IMR-90 (cell line): ENCODE results near the gene CMIP. TPM values are rescaled to one million over a fixed set of nuclear protein-coding genes. Genes with fewer than 3 reads are reported as not detected.

ENCODE experiments used
- ATAC-seq: fragments of 200-7000 bp; cut with Tn5 transposase; 2 replicates; pipeline ENCODE4 v1.9.1; 2020; ENCODE audit warnings: low read depth, mild to moderate bottlenecking, moderate library complexity
- BruUV-seq: library from RNA; stranded (reverse); fragments of 400-500 nt; replicated peaks from 2 replicates; lab custom pipeline; 2021; lab: Mats Ljungman, UMichigan
- CTCF ChIA-PET: fragments of 300-600 bp; formaldehyde crosslinking; extraction: SDS; loops from one replicate; lab custom pipeline; 2021; ENCODE audit warnings: antibody characterized with exemption; lab: Yijun Ruan, JAX
- POLR2A ChIA-PET: fragments of 300-600 bp; sonication (Branson Sonifier 250); formaldehyde crosslinking; loops from one replicate; lab custom pipeline; 2022; ENCODE audit warnings: antibody characterized with exemption; ENCODE audit not compliant: unreplicated experiment; lab: Charles Lee
- DNase-seq: peaks from one replicate; pipeline ENCODE4 v3.0.0; 2013
- H2AFZ ChIP-seq: replicated peaks from 2 replicates; pipeline ENCODE3; 2013; ENCODE audit warnings: low read length, mild to moderate bottlenecking; ENCODE audit not compliant: poor library complexity
- H2AK5ac ChIP-seq: 2 replicates; pipeline ENCODE4 v1.6.1; 2013; ENCODE audit warnings: low read depth, low read length, inconsistent platforms
- H2AK9ac ChIP-seq: replicated peaks from 2 replicates; pipeline ENCODE3; 2013; ENCODE audit warnings: mild to moderate bottlenecking, low read depth, low read length, moderate library complexity; ENCODE audit not compliant: poor library complexity
- H2BK120ac ChIP-seq: 2 replicates; pipeline ENCODE4 v1.6.1; 2013; ENCODE audit warnings: low read depth, low read length, inconsistent platforms
- H2BK15ac ChIP-seq: 3 replicates; pipeline ENCODE4 v1.6.1; 2013; ENCODE audit warnings: low read depth, low read length, inconsistent platforms
- H2BK20ac ChIP-seq: 2 replicates; pipeline ENCODE4 v1.6.1; 2013; ENCODE audit warnings: low read depth, mild to moderate bottlenecking, inconsistent platforms, low read length, moderate library complexity
- H2BK5ac ChIP-seq: 2 replicates; pipeline ENCODE4 v1.6.1; 2013; ENCODE audit warnings: mild to moderate bottlenecking, low read depth, low read length, inconsistent platforms; ENCODE audit not compliant: poor library complexity, severe bottlenecking
- H3K14ac ChIP-seq: replicated peaks from 2 replicates; pipeline ENCODE4 v1.6.1; 2013; ENCODE audit warnings: low read depth, low read length, inconsistent platforms
- H3K18ac ChIP-seq: 2 replicates; pipeline ENCODE4 v1.6.1; 2013; ENCODE audit warnings: low read depth, low read length, control low read depth
- H3K23ac ChIP-seq: 2 replicates; pipeline ENCODE4 v1.6.1; 2013; ENCODE audit warnings: low read depth, low read length, inconsistent platforms
- H3K27ac ChIP-seq: 2 replicates; pipeline ENCODE4 v1.5.1; 2013; ENCODE audit warnings: mild to moderate bottlenecking, control low read depth, low read length; ENCODE audit not compliant: insufficient read depth
- H3K27me3 ChIP-seq: 2 replicates; pipeline ENCODE4 v1.6.1; 2013; ENCODE audit warnings: low read length; ENCODE audit not compliant: control insufficient read depth, insufficient read depth
- H3K36me3 ChIP-seq: 2 replicates; pipeline ENCODE4 v1.6.1; 2013; ENCODE audit warnings: low read length, mixed read lengths; ENCODE audit not compliant: control insufficient read depth, insufficient read depth
- H3K4ac ChIP-seq: 2 replicates; pipeline ENCODE4 v1.6.1; 2013; ENCODE audit warnings: low read depth, low read length, inconsistent platforms
- H3K4me1 ChIP-seq: 2 replicates; pipeline ENCODE4 v1.6.1; 2013; ENCODE audit warnings: low read length, mixed read lengths; ENCODE audit not compliant: control insufficient read depth, insufficient read depth
- H3K4me2 ChIP-seq: 2 replicates; pipeline ENCODE4 v1.6.1; 2013; ENCODE audit warnings: low read depth, mild to moderate bottlenecking, control low read depth, low read length, moderate library complexity
- H3K4me3 ChIP-seq: 2 replicates; pipeline ENCODE4 v1.5.1; 2013; ENCODE audit warnings: low read depth, mild to moderate bottlenecking, control low read depth, low read length, moderate library complexity; ENCODE audit not compliant: insufficient read depth
- H3K56ac ChIP-seq: 2 replicates; pipeline ENCODE4 v1.6.1; 2013; ENCODE audit warnings: low read length, inconsistent platforms; ENCODE audit not compliant: insufficient read depth; ENCODE audit errors: extremely low read depth
- H3K79me1 ChIP-seq, 2 experiments: 2 replicates each; pipeline ENCODE4 v1.6.1; 2013; ENCODE audit warnings: low read length in 2 of 2, inconsistent platforms in 1 of 2, low read depth in 1 of 2
- H3K9ac ChIP-seq: 2 replicates; pipeline ENCODE4 v1.6.1; 2013; ENCODE audit warnings: low read depth, low read length, control low read depth
- H3K9me1 ChIP-seq: 2 replicates; pipeline ENCODE4 v1.6.1; 2013; ENCODE audit warnings: low read length, inconsistent platforms; ENCODE audit not compliant: insufficient read depth
- H3K9me3 ChIP-seq: 2 replicates; pipeline ENCODE4 v1.6.1; 2013; ENCODE audit warnings: low read length; ENCODE audit not compliant: control insufficient read depth, insufficient read depth
- H4K20me1 ChIP-seq: 2 replicates; pipeline ENCODE4 v1.6.1; 2013; ENCODE audit warnings: low read length, inconsistent platforms; ENCODE audit not compliant: insufficient read depth
- H4K5ac ChIP-seq: 2 replicates; pipeline ENCODE4 v1.6.1; 2013; ENCODE audit warnings: mild to moderate bottlenecking, low read depth, low read length, control low read depth
- H4K8ac ChIP-seq, 2 experiments: 2 replicates each; pipeline ENCODE4 v1.6.1; 2013; ENCODE audit warnings: low read depth in 2 of 2, low read length in 2 of 2, control low read depth in 1 of 2, inconsistent platforms in 1 of 2
- H4K91ac ChIP-seq: 2 replicates; pipeline ENCODE4 v1.6.1; 2013; ENCODE audit warnings: low read depth, low read length, inconsistent platforms; ENCODE audit not compliant: insufficient read depth
- BHLHE40 ChIP-seq: fragments of 150-350 bp; IDR thresholded peaks from 2 replicates; pipeline ENCODE4 v1.6.1; 2016; ENCODE audit warnings: mild to moderate bottlenecking, low read depth, low read length
- CEBPB ChIP-seq: IDR thresholded peaks from 2 replicates; pipeline ENCODE4 v1.6.1; 2012; ENCODE audit warnings: low read depth, low read length, improper control_type of control experiment
- CHD1 ChIP-seq: IDR thresholded peaks from 2 replicates; pipeline ENCODE4 v1.6.1; 2012; ENCODE audit warnings: low read depth, low read length, improper control_type of control experiment
- ELK1 ChIP-seq: fragments of 150-350 bp; IDR thresholded peaks from 2 replicates; pipeline ENCODE4 v1.6.1; 2016; ENCODE audit warnings: low read depth, mild to moderate bottlenecking, low read length, moderate library complexity, borderline replicate concordance
- FOS ChIP-seq: fragments of 150-350 bp; IDR thresholded peaks from 2 replicates; pipeline ENCODE4 v1.6.1; 2016; ENCODE audit warnings: low read depth, low read length
- MAFK ChIP-seq: IDR thresholded peaks from 2 replicates; pipeline ENCODE4 v1.6.1; 2012; ENCODE audit warnings: low read depth, low read length, improper control_type of control experiment
- MAZ ChIP-seq: IDR thresholded peaks from 2 replicates; pipeline ENCODE4 v1.6.1; 2012; ENCODE audit warnings: low read depth, mild to moderate bottlenecking, low read length, improper control_type of control experiment, moderate library complexity, borderline replicate concordance
- MXI1 ChIP-seq: IDR thresholded peaks from 2 replicates; pipeline ENCODE4 v1.6.1; 2012; ENCODE audit warnings: low read depth, mild to moderate bottlenecking, low read length, moderate library complexity, borderline replicate concordance
- NFE2L2 ChIP-seq: fragments of 150-350 bp; IDR thresholded peaks from 2 replicates; pipeline ENCODE4 v1.6.1; 2016; ENCODE audit warnings: low read depth, mild to moderate bottlenecking, low read length
- POLR2A ChIP-seq: IDR thresholded peaks from 2 replicates; pipeline ENCODE4 v1.6.1; 2012; ENCODE audit warnings: mild to moderate bottlenecking, low read depth, low read length
- RAD21 ChIP-seq: IDR thresholded peaks from 2 replicates; pipeline ENCODE4 v1.6.1; 2012; ENCODE audit warnings: low read length, improper control_type of control experiment
- RCOR1 ChIP-seq: IDR thresholded peaks from 2 replicates; pipeline ENCODE4 v1.6.1; 2012; ENCODE audit warnings: mild to moderate bottlenecking, low read length, improper control_type of control experiment; ENCODE audit not compliant: insufficient replicate concordance
- RFX5 ChIP-seq: IDR thresholded peaks from 2 replicates; pipeline ENCODE4 v1.8.0; 2012; ENCODE audit warnings: low read depth, mild to moderate bottlenecking, low read length, moderate library complexity
- SMC3 ChIP-seq: fragments of 150-350 bp; IDR thresholded peaks from 2 replicates; pipeline ENCODE4 v1.6.1; 2016; ENCODE audit warnings: low read depth, mild to moderate bottlenecking, antibody characterized with exemption, low read length, moderate library complexity
- USF2 ChIP-seq: fragments of 150-350 bp; IDR thresholded peaks from 2 replicates; pipeline ENCODE4 v1.6.1; 2017; ENCODE audit warnings: mild to moderate bottlenecking, antibody characterized with exemption, low read length, low read depth
- WGBS, 2 experiments: methylation state at CpG; one replicate each; pipeline versions ENCODE4 v1.1.5 to v1.1.7; 2013; ENCODE audit warnings: missing lambda C conversion rate in 2 of 2; ENCODE audit not compliant: insufficient read length in 1 of 2; ENCODE audit errors: extremely low coverage in 2 of 2; 5-methylcytosine and 5-hydroxymethylcytosine counted together
- dilution Hi-C: fragments of 300-500 bp; cut with HindIII; formaldehyde crosslinking; loops from one replicate; pipeline ENCODE4 v1.14.3; 2018; ENCODE audit warnings: low sequenced_read_pairs; ENCODE audit not compliant: unreplicated experiment
- in situ Hi-C: fragments of 300-500 bp; cut with MboI; formaldehyde crosslinking; loops from 3 replicates; pipeline ENCODE4 v1.14.3; 2019; ENCODE audit warnings: low sequenced_read_pairs, inconsistent platforms, mixed read lengths
- intact Hi-C: fragments of 100-400 bp; cut with micrococcal nuclease; formaldehyde crosslinking; loops from 2 replicates; pipeline ENCODE4 v1.10.0; 2022
- polyA plus RNA-seq, 3 experiments: library from polyadenylated mRNA; depleted of rRNA; stranded (reverse); fragments of >200 nt; gene quantifications; 2 replicates each; pipeline ENCODE4 v1.2.3, GENCODE V29; 2012; ENCODE audit warnings: low replicate concordance in 1 of 3
- total RNA-seq: library from RNA; depleted of rRNA; stranded (reverse); fragments of >200 nt; gene quantifications from 2 replicates; pipeline ENCODE4 v1.2.3, GENCODE V29; 2012
- TF ChIP-seq, protein P1 (sequence below): conservative IDR thresholded peaks from 2 replicates; pipeline ENCODE4 v1.5.1; 2012; ENCODE audit warnings: mild to moderate bottlenecking, low read depth, low read length, improper control_type of control experiment

Gene CMIP
- total and polyA plus RNA-seq, 2 of the 4 experiments (the other 2 are of a cell fraction) = 3.2 to 11.6 TPM

DNA sequence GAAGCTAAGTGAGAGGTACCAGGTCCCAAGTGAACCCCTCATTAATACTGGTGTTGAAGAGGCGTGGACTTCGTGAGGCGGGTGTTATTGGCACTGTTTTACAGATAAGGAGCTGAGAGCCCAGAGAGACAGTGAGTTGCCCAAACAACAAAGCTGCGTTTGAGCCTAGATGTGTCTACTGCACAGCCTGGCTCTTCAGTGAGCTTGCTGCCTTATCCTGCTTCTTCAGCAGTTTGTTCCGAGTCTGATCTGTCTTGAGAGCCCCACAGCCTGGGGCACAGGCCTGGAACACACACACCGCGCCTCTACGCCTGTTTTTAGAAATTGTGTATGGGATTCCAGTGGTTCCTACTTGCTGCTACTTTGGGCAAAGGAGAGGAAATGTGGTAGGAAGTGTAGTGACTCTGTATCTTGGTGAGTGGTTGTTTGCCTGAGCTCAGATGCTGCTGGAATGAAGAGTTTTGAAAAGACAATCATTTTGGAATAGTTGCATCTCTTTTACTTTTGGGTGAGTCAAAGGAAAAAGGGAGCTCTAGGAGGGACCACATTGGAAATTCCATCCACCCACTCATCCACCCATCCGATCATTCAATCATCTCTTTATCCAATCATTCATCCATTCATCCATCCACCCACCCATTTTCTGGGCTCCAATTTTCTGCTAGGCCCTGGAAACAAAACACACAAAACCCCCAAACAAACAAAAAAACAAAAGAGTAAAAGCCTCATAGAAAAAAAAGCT lies 312.2 kb downstream of the CMIP start:
- Histone ChIP-seq H2AFZ (no peak overlapping the region), H3K27ac (no peak overlapping the region), H4K5ac (no peak overlapping the region), H3K4me3 (no peak overlapping the region), H3K14ac (no peak overlapping the region), H3K4ac (no peak overlapping the region), H2BK5ac (no peak overlapping the region), H3K79me1 (no peaks in the 10 kb centered on the region), H2BK15ac (no peak overlapping the region), H3K9ac (no peak overlapping the region), H3K9me3 (no peaks in the 10 kb centered on the region), H2BK120ac (no peak overlapping the region), H2AK5ac (no peak overlapping the region), H3K36me3 (no peaks in the 10 kb centered on the region), H3K9me1 (no peaks in the 10 kb centered on the region), H3K23ac (no peak overlapping the region), H4K8ac (no peak overlapping the region), H2AK9ac (no peak overlapping the region), H2BK20ac (no peak overlapping the region), H3K27me3 (peaks cover 4% of the 10 kb centered on the region; the same call in 1 of the 2 replicates), H3K4me2 (no peak overlapping the region), H4K91ac (no peak overlapping the region), H3K18ac (no peak overlapping the region), H3K56ac (no peak overlapping the region), H3K4me1 (no peaks in the 10 kb centered on the region), H4K20me1 (no peaks in the 10 kb centered on the region)
- CTCF ChIA-PET = interaction anchor here (0.5 kb wide), 1 partner anchor 93 kb away, joined by 4 read pairs; no protein-coding TSS in a partner anchor
- in situ Hi-C loops (no loop called here), dilution Hi-C loops (no loop called here), intact Hi-C loops (no loop called here)
- POLR2A ChIA-PET = no interaction called here
- TF ChIP-seq MXI1 = no peak
- TF ChIP-seq FOS = no peak
- no peak for TF ChIP-seq ELK1
- TF ChIP-seq MAZ = no peak
- TF ChIP-seq USF2 = no peak
- no peak for TF ChIP-seq RCOR1
- TF ChIP-seq CEBPB = no peak
- TF ChIP-seq CHD1 = no peak
- no peak for TF ChIP-seq RFX5
- TF ChIP-seq, protein P1, sequence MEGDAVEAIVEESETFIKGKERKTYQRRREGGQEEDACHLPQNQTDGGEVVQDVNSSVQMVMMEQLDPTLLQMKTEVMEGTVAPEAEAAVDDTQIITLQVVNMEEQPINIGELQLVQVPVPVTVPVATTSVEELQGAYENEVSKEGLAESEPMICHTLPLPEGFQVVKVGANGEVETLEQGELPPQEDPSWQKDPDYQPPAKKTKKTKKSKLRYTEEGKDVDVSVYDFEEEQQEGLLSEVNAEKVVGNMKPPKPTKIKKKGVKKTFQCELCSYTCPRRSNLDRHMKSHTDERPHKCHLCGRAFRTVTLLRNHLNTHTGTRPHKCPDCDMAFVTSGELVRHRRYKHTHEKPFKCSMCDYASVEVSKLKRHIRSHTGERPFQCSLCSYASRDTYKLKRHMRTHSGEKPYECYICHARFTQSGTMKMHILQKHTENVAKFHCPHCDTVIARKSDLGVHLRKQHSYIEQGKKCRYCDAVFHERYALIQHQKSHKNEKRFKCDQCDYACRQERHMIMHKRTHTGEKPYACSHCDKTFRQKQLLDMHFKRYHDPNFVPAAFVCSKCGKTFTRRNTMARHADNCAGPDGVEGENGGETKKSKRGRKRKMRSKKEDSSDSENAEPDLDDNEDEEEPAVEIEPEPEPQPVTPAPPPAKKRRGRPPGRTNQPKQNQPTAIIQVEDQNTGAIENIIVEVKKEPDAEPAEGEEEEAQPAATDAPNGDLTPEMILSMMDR = no peak
- TF ChIP-seq BHLHE40 = no peak
- no peak for TF ChIP-seq POLR2A
- no peak for TF ChIP-seq MAFK
- no peak for TF ChIP-seq RAD21
- no peak for TF ChIP-seq NFE2L2
- no peak for TF ChIP-seq SMC3
- 83% methylated on average over 2 of the region's 9 CpGs; no CpG with 5 or more reads in 1 of the 2 experiments for WGBS, 2 experiments
- DNase-seq = no peak
- ATAC-seq = no peak
- BruUV-seq = no TSS peak
